ENCODE results near the gene HMGCS2. TPM values are rescaled to one million over a fixed set of nuclear protein-coding genes. Genes with fewer than 3 reads are reported as not detected.

The HMGCS2 gene
- total and polyA plus RNA-seq, 9 of the 15 experiments (the other 6 are each of a cell fraction or from before 2014, with no cell fraction given): 0.13 TPM; not detected in 8

DNA sequence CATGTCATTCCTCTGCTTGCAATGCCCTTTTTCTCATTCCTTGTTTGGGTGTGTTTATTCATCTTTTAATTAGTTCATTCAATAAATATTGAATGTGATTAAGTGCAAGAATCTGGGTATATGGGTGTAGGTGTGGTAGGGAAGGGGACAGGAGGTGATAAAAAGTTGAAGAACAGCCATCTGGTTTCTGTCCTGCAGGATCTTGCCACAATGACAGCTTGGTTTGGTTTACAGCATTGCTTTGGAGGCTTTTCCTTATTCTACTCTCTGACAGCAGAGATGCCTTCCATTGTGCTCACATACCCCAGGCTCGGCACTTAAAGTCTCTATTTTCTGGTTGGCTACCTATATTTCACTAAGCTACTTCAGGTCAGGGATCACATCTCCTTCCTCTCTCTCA, 45.6 kb upstream of the HMGCS2 start (continued):
- TF ChIP-seq, protein P1, sequence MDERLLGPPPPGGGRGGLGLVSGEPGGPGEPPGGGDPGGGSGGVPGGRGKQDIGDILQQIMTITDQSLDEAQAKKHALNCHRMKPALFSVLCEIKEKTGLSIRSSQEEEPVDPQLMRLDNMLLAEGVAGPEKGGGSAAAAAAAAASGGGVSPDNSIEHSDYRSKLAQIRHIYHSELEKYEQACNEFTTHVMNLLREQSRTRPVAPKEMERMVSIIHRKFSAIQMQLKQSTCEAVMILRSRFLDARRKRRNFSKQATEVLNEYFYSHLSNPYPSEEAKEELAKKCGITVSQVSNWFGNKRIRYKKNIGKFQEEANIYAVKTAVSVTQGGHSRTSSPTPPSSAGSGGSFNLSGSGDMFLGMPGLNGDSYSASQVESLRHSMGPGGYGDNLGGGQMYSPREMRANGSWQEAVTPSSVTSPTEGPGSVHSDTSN (CRISPR knock-in tag; IDR thresholded peaks at IDR 0.05; ENCODE audit: low read depth): no peak
- TF ChIP-seq, protein P1 (tag; conservative IDR thresholded peaks at IDR 0.05; ENCODE audit: low read depth): no peak
- TF ChIP-seq PPARD (CRISPR knock-in tag; IDR thresholded peaks at IDR 0.05) (no peak), ZNF224 (CRISPR knock-in tag; IDR thresholded peaks at IDR 0.05) (no peak), ATF1 (CRISPR knock-in tag; IDR thresholded peaks at IDR 0.05) (no peak), ATF1 (tag; IDR thresholded peaks at IDR 0.05) (no peak), ILK (tag; IDR thresholded peaks at IDR 0.05; ENCODE audit: borderline replicate concordance, low read depth) (no peak), MED1 (CRISPR knock-in tag; IDR thresholded peaks at IDR 0.05; ENCODE audit: borderline replicate concordance) (no peak), POLR2A (conservative IDR thresholded peaks at IDR 0.05) (no peak)

DNA sequence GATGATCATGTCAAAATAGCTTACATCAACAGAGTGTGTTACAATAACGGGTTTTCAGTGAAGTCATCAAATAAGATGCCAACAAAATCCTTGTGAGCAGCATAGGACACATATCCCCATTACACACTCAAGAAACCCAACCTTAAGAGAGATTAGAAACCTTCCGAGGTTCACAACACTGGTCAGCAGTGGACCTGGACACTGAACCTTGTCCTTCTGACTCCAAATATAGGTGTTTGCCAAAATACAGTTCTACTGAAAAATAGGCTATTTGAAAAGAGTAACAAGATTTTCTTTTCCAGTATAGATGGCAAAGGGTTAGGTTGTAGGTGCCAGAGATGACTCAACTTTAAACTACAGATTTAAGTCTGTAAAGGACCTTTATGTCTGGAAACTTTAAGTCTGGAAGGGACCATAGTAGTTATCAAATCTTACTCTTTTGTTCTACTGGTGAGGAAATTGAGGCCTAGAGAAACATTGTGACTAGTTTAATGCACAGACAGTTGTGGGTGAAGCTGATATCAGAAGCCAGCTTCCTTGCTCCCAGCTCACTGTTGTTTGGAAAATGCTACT, 43.4 kb upstream of the HMGCS2 start:
- H3K4me2 ChIP-seq (ENCODE audit: insufficient read depth, low read length): no peak overlapping the region
- no peaks in the 10 kb centered on the region for H3K36me3 ChIP-seq (ENCODE audit: control insufficient read depth, insufficient read depth, low read length)
- H3K27ac ChIP-seq (ENCODE audit: extremely low read depth, low read depth, low read length): no peak overlapping the region
- H3K27me3 ChIP-seq (ENCODE audit: control insufficient read depth in 2 of 2, insufficient read depth in 2 of 2, low read length in 2 of 2): peaks cover 5 to 9% of the 10 kb centered on the region in 2 experiments; a peak in 4 of 5 replicates
- intact Hi-C loops (cut with micrococcal nuclease) (no loop called here), in situ Hi-C loops (cut with MboI) (no loop called here)
- H3K4me1 ChIP-seq (replicated peaks in 1 of 2; ENCODE audit: control insufficient read depth in 2 of 2, insufficient read depth in 2 of 2, low read length in 2 of 2): peaks cover 0 to 17% of the 10 kb centered on the region in 2 experiments; a peak in 2 of 5 replicates
- no peaks in the 10 kb centered on the region for H3K9me1 ChIP-seq (ENCODE audit: control insufficient read depth, insufficient read depth, low read length)
- no peaks in the 10 kb centered on the region for H3K79me2 ChIP-seq (ENCODE audit: control insufficient read depth, insufficient read depth, low read length)
- FAIRE-seq (no peak), ATAC-seq (no peak), DNase-seq (ENCODE audit: extremely low read depth in 1 of 4, low spot score in 3 of 4) (no peak)
- no peak for TF ChIP-seq ZNF224 (CRISPR knock-in tag; IDR thresholded peaks at IDR 0.05)
- TF ChIP-seq, protein P2, sequence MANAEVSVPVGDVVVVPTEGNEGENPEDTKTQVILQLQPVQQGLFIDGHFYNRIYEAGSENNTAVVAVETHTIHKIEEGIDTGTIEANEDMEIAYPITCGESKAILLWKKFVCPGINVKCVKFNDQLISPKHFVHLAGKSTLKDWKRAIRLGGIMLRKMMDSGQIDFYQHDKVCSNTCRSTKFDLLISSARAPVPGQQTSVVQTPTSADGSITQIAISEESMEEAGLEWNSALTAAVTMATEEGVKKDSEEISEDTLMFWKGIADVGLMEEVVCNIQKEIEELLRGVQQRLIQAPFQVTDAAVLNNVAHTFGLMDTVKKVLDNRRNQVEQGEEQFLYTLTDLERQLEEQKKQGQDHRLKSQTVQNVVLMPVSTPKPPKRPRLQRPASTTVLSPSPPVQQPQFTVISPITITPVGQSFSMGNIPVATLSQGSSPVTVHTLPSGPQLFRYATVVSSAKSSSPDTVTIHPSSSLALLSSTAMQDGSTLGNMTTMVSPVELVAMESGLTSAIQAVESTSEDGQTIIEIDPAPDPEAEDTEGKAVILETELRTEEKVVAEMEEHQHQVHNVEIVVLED (CRISPR knock-in tag; IDR thresholded peaks at IDR 0.05): no peak
- no peak overlapping the region for H3K9ac ChIP-seq (ENCODE audit: insufficient read depth in 1 of 2, low read depth in 2 of 2, low read length in 2 of 2)
- BruUV-seq (replicated peaks): no TSS peak
- no peaks in the 10 kb centered on the region for H4K20me1 ChIP-seq (replicated peaks; ENCODE audit: control insufficient read depth, insufficient read depth, low read length)
- no peaks in the 10 kb centered on the region for H3K9me3 ChIP-seq (replicated peaks; ENCODE audit: control insufficient read depth, insufficient read depth, low read depth, low read length)
- no peak overlapping the region for H2AFZ ChIP-seq (ENCODE audit: low read depth, low read length)
- POLR2A ChIA-PET: interaction anchor here (1.5 kb wide), 1 partner anchor 9 kb away, joined by 4 read pairs; no protein-coding TSS in a partner anchor
- 4% methylated on average over 2 of the region's 2 CpGs for WGBS (ENCODE audit: insufficient coverage, low coverage, missing lambda C conversion rate)
- H3K4me3 ChIP-seq: no peak overlapping the region
- CTCF ChIA-PET (ENCODE audit: low intra/inter-chr PET ratio): no interaction called here

Data from K562 (cell line).